SK-N-SH (cell line): ENCODE measurements around the gene ATP8B3. TPM values are rescaled to one million over a fixed set of nuclear protein-coding genes. Genes with fewer than 3 reads are reported as not detected.

Experiments
- CTCF ChIA-PET: fragments of 300-600, 350-600 bp; formaldehyde crosslinking; extraction: SDS; loops from one replicate; lab custom pipeline; 2021; lab: Yijun Ruan, JAX
- POLR2A ChIA-PET: fragments of 350-600 bp; sonication (Branson Sonifier 250); formaldehyde crosslinking; extraction: SDS; loops from one replicate; lab custom pipeline; 2020; ENCODE audit warnings: antibody characterized with exemption, inconsistent platforms; lab: Yijun Ruan, JAX
- DNase-seq: peaks from one replicate; pipeline ENCODE4 v3.0.0; 2012
- H2AFZ ChIP-seq: fragments of 200-600 bp; sonication (generic); 2 replicates; pipeline ENCODE4 v1.8.1; 2016; ENCODE audit warnings: antibody characterized with exemption, mild to moderate bottlenecking, low read depth
- H3F3A ChIP-seq: fragments of 200-600 bp; sonication (generic); replicated peaks from 2 replicates; pipeline ENCODE3; 2016; ENCODE audit warnings: antibody characterized with exemption, mild to moderate bottlenecking; ENCODE audit not compliant: insufficient read depth
- H3K27ac ChIP-seq, 2 experiments: fragments of 200-500 bp in 1 of 2; fragments of 200-600 bp in 1 of 2; sonication (Bioruptor generic) in 1 of 2; sonication (generic), shearing (Covaris generic) in 1 of 2; 2 replicates each; pipeline versions ENCODE4 v1.5.1 to v1.6.1; 2014 to 2016; ENCODE audit warnings: low read depth in 2 of 2, inconsistent platforms in 1 of 2, low read length in 1 of 2, mild to moderate bottlenecking in 1 of 2, mixed read lengths in 1 of 2
- H3K27me3 ChIP-seq: fragments of 200-600 bp; sonication (generic), shearing (Covaris generic); 2 replicates; pipeline ENCODE4 v1.6.1; 2016; ENCODE audit warnings: mixed run types; ENCODE audit not compliant: insufficient read depth
- H3K36me3 ChIP-seq, 2 experiments: fragments of 200-500 bp in 1 of 2; fragments of 200-600 bp in 1 of 2; sonication (Bioruptor generic) in 1 of 2; sonication (generic) in 1 of 2; replicated peaks in 1 of 2; 2 replicates each; pipeline versions ENCODE3 to v1.5.1; 2014 to 2016; ENCODE audit warnings: low read length in 1 of 2, mild to moderate bottlenecking in 1 of 2; ENCODE audit not compliant: insufficient read depth in 2 of 2, control insufficient read depth in 1 of 2
- H3K4me1 ChIP-seq, 2 experiments: fragments of 200-500 bp in 1 of 2; fragments of 200-600 bp in 1 of 2; sonication (Bioruptor generic) in 1 of 2; sonication (generic), shearing (Covaris generic) in 1 of 2; 2 replicates each; pipeline versions ENCODE4 v1.5.1 to v1.6.1; 2014 to 2016; ENCODE audit warnings: low read depth in 1 of 2, low read length in 1 of 2, mixed run types in 1 of 2; ENCODE audit not compliant: insufficient read depth in 2 of 2, control insufficient read depth in 1 of 2
- H3K4me2 ChIP-seq: fragments of 200-600 bp; sonication (generic), shearing (Covaris generic); 2 replicates; pipeline ENCODE4 v1.6.1; 2017; ENCODE audit warnings: mixed run types
- H3K4me3 ChIP-seq, 2 experiments: fragments of 200-500 bp in 1 of 2; fragments of 200-600 bp in 1 of 2; sonication (Bioruptor generic) in 1 of 2; sonication (generic), shearing (Covaris generic) in 1 of 2; 2 replicates each; pipeline versions ENCODE4 v1.5.1 to v1.8.1; 2014 to 2016; ENCODE audit warnings: low read depth in 2 of 2, inconsistent platforms in 1 of 2, low read length in 1 of 2, mild to moderate bottlenecking in 1 of 2, mixed read lengths in 1 of 2, moderate library complexity in 1 of 2
- H3K79me2 ChIP-seq: fragments of 200-600 bp; sonication (generic); 2 replicates; pipeline ENCODE4 v1.8.1; 2017; ENCODE audit warnings: mild to moderate bottlenecking; ENCODE audit not compliant: insufficient read depth
- H3K9ac ChIP-seq: fragments of 200-600 bp; sonication (generic); 2 replicates; pipeline ENCODE4 v1.6.1; 2017; ENCODE audit warnings: mixed run types
- H3K9me2 ChIP-seq: fragments of 200-600 bp; sonication (generic); 2 replicates; pipeline ENCODE4 v1.6.1; 2017; ENCODE audit warnings: mixed run types
- H3K9me3 ChIP-seq: fragments of 200-600 bp; sonication (generic); 2 replicates; pipeline ENCODE4 v1.6.1; 2017; ENCODE audit warnings: mixed run types, mild to moderate bottlenecking, moderate library complexity
- H4K20me1 ChIP-seq: fragments of 200-600 bp; sonication (generic); 2 replicates; pipeline ENCODE4 v1.6.1; 2017; ENCODE audit warnings: mild to moderate bottlenecking, mixed run types; ENCODE audit not compliant: insufficient read depth
- FOSL2 ChIP-seq: IDR thresholded peaks from 2 replicates; pipeline ENCODE4 v1.4.0; 2012; ENCODE audit warnings: low read depth, mild to moderate bottlenecking, moderate library complexity, borderline replicate concordance
- FOXM1 ChIP-seq: IDR thresholded peaks from 2 replicates; pipeline ENCODE4 v1.4.0; 2012; ENCODE audit warnings: low read depth, mild to moderate bottlenecking
- GABPA ChIP-seq: IDR thresholded peaks from 2 replicates; pipeline ENCODE4 v1.4.0; 2012; ENCODE audit warnings: low read depth, mild to moderate bottlenecking
- GATA2 ChIP-seq: sonication (generic); formaldehyde crosslinking; IDR thresholded peaks from 2 replicates; pipeline ENCODE4 v1.5.0; 2020; ENCODE audit warnings: mild to moderate bottlenecking, missing genetic modification reagents
- JUND ChIP-seq: IDR thresholded peaks from 2 replicates; pipeline ENCODE4 v1.4.0; 2012
- MEF2A ChIP-seq: IDR thresholded peaks from 2 replicates; pipeline ENCODE4 v1.4.0; 2012; ENCODE audit warnings: low read depth, borderline replicate concordance
- NFIC ChIP-seq: IDR thresholded peaks from 2 replicates; pipeline ENCODE4 v1.4.0; 2012; ENCODE audit warnings: borderline replicate concordance
- NRF1 ChIP-seq: IDR thresholded peaks from 2 replicates; pipeline ENCODE4 v1.6.1; 2012; ENCODE audit warnings: low read depth, mild to moderate bottlenecking, low read length
- POLR2AphosphoS5 ChIP-seq: IDR thresholded peaks from 2 replicates; pipeline ENCODE4 v1.6.1; 2012; ENCODE audit warnings: low read depth, low read length
- RCOR1 ChIP-seq: fragments of 150-350 bp; IDR thresholded peaks from 2 replicates; pipeline ENCODE4 v1.6.1; 2017; ENCODE audit warnings: antibody characterized with exemption, low read length
- RFX5 ChIP-seq: IDR thresholded peaks from 2 replicates; pipeline ENCODE4 v1.6.1; 2012; ENCODE audit warnings: mild to moderate bottlenecking, improper control_type of control experiment, low read length
- RXRA ChIP-seq: IDR thresholded peaks from 2 replicates; pipeline ENCODE4 v1.4.0; 2012; ENCODE audit warnings: low read depth, mild to moderate bottlenecking, borderline replicate concordance
- SIN3A ChIP-seq: IDR thresholded peaks from 2 replicates; pipeline ENCODE4 v1.6.1; 2012; ENCODE audit warnings: low read depth, mild to moderate bottlenecking, low read length, moderate library complexity, borderline replicate concordance
- SMC3 ChIP-seq: IDR thresholded peaks from 2 replicates; pipeline ENCODE4 v1.6.1; 2012; ENCODE audit warnings: low read depth, low read length, improper control_type of control experiment
- TCF12 ChIP-seq: IDR thresholded peaks from 2 replicates; pipeline ENCODE4 v1.4.0; 2012
- TEAD4 ChIP-seq: IDR thresholded peaks from 2 replicates; pipeline ENCODE4 v1.4.0; 2012; ENCODE audit warnings: mild to moderate bottlenecking, borderline replicate concordance; ENCODE audit not compliant: insufficient read depth
- WGBS: methylation state at CpG from one replicate; pipeline ENCODE4 v1.1.6; 2017; ENCODE audit warnings: low lambda C conversion rate; 5-methylcytosine and 5-hydroxymethylcytosine counted together
- polyA plus RNA-seq, 3 experiments: library from polyadenylated mRNA; depleted of rRNA; stranded (reverse); fragments of >200 nt; gene quantifications; 2 replicates each; pipeline ENCODE4 v1.2.3, GENCODE V29; 2012
- TF ChIP-seq, protein P1 (sequence below): IDR thresholded peaks from 2 replicates; pipeline ENCODE4 v1.4.0; 2012; ENCODE audit warnings: low read depth
- TF ChIP-seq, protein P2 (sequence below): IDR thresholded peaks from 2 replicates; pipeline ENCODE4 v1.4.0; 2012; ENCODE audit warnings: low read depth, borderline replicate concordance
- TF ChIP-seq, protein P3 (sequence below): fragments of 150-350 bp; IDR thresholded peaks from 2 replicates; pipeline ENCODE4 v1.6.1; 2017; ENCODE audit warnings: antibody characterized with exemption, low read length, low read depth, borderline replicate concordance
- TF ChIP-seq, protein P4 (sequence below): IDR thresholded peaks from 2 replicates; pipeline ENCODE4 v1.6.1; 2012; ENCODE audit warnings: mild to moderate bottlenecking, low read depth, low read length, moderate library complexity

The ATP8B3 gene
- polyA plus RNA-seq, 1 of the 3 experiments (the other 2 are of a cell fraction): 8.0 TPM

DNA sequence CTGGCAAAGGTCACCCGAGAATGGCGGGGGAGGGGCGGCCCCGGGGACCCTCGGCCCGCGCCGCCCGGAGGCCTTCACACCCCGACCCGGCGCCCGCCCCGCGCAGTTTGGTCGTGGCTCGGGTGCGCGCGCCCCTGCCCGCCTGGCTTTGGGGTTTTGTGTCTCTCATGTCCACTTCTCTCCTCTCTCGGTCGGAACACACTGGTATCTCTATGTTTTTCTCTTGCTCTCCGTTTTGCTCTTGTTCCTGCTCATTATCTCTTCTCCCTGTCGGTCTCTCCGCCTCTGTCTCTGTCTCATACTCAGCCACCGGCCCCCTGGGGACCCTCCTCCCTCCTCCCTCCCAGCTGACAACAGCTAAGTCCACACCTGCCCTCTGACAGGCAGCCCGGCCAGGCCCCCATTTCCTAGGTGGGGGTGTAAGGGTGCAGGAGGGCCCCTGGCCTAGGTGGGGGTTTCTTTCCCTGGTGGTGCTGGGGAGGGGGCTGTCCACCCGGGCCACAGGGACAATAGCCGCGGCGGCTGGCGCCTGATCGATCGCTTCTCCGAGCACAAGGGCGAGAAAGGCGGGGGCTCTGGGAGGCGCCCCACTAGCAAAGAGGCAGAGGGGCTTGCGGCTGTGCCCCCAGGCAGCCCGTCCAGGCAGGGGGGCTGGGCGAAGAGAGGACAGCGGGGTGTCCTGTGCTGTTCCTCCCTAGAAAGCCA lies 56.5 kb downstream of the ATP8B3 start:
- no peaks in the 10 kb centered on the region for H3K79me2 ChIP-seq
- no peak for DNase-seq
- TF ChIP-seq RCOR1: no peak
- no peak for TF ChIP-seq JUND
- no peak for TF ChIP-seq SMC3
- no peak for TF ChIP-seq NFIC
- no peak overlapping the region for H3K4me3 ChIP-seq
- no peaks in the 10 kb centered on the region for H3K36me3 ChIP-seq
- H3K9me3 ChIP-seq: no peaks in the 10 kb centered on the region
- H3K4me1 ChIP-seq: no peaks in the 10 kb centered on the region
- peaks cover 41% of the 10 kb centered on the region for H4K20me1 ChIP-seq
- no peak overlapping the region for H3K27ac ChIP-seq
- H3K4me2 ChIP-seq: no peak overlapping the region
- H3K27me3 ChIP-seq: peaks cover 86% of the 10 kb centered on the region
- H3K9ac ChIP-seq: no peak overlapping the region
- H3K9me2 ChIP-seq: no peaks in the 10 kb centered on the region
- no peaks in the 10 kb centered on the region for H3F3A ChIP-seq
- ChIA-PET CTCF (interaction anchor here (0.9 to 4.2 kb wide), 6 partner anchors 11 to 210 kb away, joined by 3 to 20 read pairs (median 4); no protein-coding TSS in a partner anchor), POLR2A (no interaction called here)
- WGBS: 8% methylated on average over 21 of the region's 43 CpGs
- no peak overlapping the region for H2AFZ ChIP-seq

DNA sequence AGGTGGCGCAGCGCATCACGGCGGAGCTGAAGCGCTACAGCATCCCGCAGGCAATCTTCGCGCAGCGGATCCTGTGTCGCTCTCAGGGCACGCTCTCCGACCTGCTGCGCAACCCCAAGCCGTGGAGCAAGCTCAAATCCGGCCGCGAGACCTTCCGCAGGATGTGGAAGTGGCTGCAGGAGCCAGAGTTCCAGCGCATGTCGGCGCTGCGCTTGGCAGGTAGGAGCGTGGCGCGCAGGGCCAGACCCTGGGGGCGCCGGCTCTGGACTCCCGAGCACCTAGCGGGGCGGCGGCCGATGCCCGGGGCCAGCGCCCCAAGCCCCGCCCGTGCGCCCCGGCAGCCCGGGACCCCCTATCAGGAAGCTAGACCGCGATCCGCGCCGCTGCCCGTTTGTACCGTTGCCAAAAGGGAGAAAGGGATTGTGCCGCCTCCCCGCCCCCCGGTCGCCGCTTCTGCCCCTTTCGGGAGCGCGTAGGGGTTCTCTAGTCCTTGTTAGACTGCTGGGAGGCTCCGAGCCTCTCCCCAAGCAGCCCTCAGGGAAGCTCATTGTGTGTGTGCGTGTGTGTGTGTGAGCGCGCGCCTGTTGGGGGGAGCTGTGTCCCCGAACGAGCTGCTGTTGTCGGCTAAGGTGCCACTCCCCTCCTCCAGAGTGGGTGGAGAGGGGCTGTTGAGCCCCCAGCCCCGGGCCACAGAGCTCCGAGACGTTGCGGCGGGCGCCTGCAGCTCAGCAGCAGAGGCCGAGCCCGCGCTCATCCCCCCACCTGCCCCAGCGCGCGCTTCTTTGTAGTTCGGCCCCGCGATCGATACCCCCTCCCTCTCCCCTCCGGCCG lies 57.2 kb downstream of the ATP8B3 start:
- no peak for DNase-seq
- no peak overlapping the region for H3K4me2 ChIP-seq
- H3K27ac ChIP-seq: no peak overlapping the region
- H3K9me3 ChIP-seq: no peaks in the 10 kb centered on the region
- no peak overlapping the region for H3K4me3 ChIP-seq
- H3K9ac ChIP-seq: no peak overlapping the region
- no peaks in the 10 kb centered on the region for H3K36me3 ChIP-seq
- H3K4me1 ChIP-seq: no peaks in the 10 kb centered on the region
- H3K9me2 ChIP-seq: no peaks in the 10 kb centered on the region
- no peak overlapping the region for H2AFZ ChIP-seq
- no peaks in the 10 kb centered on the region for H3F3A ChIP-seq
- POLR2A ChIA-PET: no interaction called here
- 2% methylated on average over 13 of the region's 80 CpGs for whole genome bisulfite sequencing
- H3K27me3 ChIP-seq: peaks cover 86% of the 10 kb centered on the region
- no peaks in the 10 kb centered on the region for H3K79me2 ChIP-seq
- CTCF ChIA-PET: interaction anchor here (0.7 to 4.2 kb wide), 7 partner anchors 8 to 209 kb away, joined by 3 to 20 read pairs (median 4); no protein-coding TSS in a partner anchor
- peaks cover 44% of the 10 kb centered on the region for H4K20me1 ChIP-seq
- TF ChIP-seq FOSL2 (no peak), RFX5 (no peak), RXRA (no peak), GABPA (no peak), SIN3A (no peak), MEF2A (no peak), GATA2 (CRISPR knock-in tag) (no peak), NRF1 (no peak), TCF12 (no peak), NFIC (no peak), FOXM1 (no peak), POLR2AphosphoS5 (no peak), TEAD4 (no peak)
- TF ChIP-seq, protein P1, sequence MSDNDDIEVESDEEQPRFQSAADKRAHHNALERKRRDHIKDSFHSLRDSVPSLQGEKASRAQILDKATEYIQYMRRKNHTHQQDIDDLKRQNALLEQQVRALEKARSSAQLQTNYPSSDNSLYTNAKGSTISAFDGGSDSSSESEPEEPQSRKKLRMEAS: no peak
- TF ChIP-seq, protein P2, sequence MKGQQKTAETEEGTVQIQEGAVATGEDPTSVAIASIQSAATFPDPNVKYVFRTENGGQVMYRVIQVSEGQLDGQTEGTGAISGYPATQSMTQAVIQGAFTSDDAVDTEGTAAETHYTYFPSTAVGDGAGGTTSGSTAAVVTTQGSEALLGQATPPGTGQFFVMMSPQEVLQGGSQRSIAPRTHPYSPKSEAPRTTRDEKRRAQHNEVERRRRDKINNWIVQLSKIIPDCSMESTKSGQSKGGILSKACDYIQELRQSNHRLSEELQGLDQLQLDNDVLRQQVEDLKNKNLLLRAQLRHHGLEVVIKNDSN: no peak
- TF ChIP-seq, protein P3, sequence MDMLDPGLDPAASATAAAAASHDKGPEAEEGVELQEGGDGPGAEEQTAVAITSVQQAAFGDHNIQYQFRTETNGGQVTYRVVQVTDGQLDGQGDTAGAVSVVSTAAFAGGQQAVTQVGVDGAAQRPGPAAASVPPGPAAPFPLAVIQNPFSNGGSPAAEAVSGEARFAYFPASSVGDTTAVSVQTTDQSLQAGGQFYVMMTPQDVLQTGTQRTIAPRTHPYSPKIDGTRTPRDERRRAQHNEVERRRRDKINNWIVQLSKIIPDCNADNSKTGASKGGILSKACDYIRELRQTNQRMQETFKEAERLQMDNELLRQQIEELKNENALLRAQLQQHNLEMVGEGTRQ: no peak
- TF ChIP-seq, protein P4, sequence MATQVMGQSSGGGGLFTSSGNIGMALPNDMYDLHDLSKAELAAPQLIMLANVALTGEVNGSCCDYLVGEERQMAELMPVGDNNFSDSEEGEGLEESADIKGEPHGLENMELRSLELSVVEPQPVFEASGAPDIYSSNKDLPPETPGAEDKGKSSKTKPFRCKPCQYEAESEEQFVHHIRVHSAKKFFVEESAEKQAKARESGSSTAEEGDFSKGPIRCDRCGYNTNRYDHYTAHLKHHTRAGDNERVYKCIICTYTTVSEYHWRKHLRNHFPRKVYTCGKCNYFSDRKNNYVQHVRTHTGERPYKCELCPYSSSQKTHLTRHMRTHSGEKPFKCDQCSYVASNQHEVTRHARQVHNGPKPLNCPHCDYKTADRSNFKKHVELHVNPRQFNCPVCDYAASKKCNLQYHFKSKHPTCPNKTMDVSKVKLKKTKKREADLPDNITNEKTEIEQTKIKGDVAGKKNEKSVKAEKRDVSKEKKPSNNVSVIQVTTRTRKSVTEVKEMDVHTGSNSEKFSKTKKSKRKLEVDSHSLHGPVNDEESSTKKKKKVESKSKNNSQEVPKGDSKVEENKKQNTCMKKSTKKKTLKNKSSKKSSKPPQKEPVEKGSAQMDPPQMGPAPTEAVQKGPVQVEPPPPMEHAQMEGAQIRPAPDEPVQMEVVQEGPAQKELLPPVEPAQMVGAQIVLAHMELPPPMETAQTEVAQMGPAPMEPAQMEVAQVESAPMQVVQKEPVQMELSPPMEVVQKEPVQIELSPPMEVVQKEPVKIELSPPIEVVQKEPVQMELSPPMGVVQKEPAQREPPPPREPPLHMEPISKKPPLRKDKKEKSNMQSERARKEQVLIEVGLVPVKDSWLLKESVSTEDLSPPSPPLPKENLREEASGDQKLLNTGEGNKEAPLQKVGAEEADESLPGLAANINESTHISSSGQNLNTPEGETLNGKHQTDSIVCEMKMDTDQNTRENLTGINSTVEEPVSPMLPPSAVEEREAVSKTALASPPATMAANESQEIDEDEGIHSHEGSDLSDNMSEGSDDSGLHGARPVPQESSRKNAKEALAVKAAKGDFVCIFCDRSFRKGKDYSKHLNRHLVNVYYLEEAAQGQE: no peak
